Measurements from ENCODE around the gene FOXRED2. TPM values are rescaled to one million over a fixed set of nuclear protein-coding genes. Genes with fewer than 3 reads are reported as not detected.

The FOXRED2 gene
- total RNA-seq, 2 donors from 2014 or later = 6.8 to 13.8 TPM

DNA sequence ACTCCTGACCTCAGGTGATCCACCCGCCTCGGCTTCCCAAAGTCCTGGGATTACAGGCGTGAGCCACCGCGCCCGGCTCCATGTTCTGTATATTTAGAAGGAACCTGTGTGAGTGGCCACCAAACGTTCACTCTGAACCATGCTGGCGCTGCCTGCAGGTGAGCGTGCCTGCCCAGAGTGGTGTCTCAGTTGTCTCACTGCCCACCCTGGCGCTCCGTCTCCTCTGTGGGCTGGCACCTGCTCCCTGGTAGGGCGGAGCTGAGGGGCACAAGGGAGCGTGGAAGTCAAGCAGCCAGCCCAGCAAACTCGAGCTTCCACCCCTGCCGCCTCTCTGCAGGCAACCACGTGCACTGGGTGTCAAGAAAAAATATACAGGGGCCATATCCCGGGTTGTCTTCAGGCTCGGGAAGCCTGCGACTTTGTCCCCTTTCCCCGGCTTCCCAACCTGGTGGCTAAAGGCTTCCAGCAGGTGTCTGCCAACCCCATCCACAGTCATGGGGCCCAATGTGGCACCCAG, 42.1 kb downstream of the FOXRED2 start:
- Histone ChIP-seq H3K4me1 (ENCODE audit: control insufficient read depth in 1 of 2, low read depth in 2 of 2) (peaks cover 66 to 88% of the 10 kb centered on the region in 2 donors), H3K9me3 (no peaks in the 10 kb centered on the region), H3K4me3 (no peak overlapping the region), H3K36me3 (no peaks in the 10 kb centered on the region), H3K27ac (peak overlapping the region; percentile 95 to 98), H3K27me3 (replicated peaks; ENCODE audit: insufficient read depth) (no peaks in the 10 kb centered on the region)
- ATAC-seq (ENCODE audit: insufficient number of reproducible peaks, low FRiP score, low read depth) (no peak), DNase-seq (ENCODE audit: low spot score) (no peak)
- TF ChIP-seq, protein P1, sequence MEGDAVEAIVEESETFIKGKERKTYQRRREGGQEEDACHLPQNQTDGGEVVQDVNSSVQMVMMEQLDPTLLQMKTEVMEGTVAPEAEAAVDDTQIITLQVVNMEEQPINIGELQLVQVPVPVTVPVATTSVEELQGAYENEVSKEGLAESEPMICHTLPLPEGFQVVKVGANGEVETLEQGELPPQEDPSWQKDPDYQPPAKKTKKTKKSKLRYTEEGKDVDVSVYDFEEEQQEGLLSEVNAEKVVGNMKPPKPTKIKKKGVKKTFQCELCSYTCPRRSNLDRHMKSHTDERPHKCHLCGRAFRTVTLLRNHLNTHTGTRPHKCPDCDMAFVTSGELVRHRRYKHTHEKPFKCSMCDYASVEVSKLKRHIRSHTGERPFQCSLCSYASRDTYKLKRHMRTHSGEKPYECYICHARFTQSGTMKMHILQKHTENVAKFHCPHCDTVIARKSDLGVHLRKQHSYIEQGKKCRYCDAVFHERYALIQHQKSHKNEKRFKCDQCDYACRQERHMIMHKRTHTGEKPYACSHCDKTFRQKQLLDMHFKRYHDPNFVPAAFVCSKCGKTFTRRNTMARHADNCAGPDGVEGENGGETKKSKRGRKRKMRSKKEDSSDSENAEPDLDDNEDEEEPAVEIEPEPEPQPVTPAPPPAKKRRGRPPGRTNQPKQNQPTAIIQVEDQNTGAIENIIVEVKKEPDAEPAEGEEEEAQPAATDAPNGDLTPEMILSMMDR (IDR thresholded peaks at IDR 0.05) = no peak

DNA sequence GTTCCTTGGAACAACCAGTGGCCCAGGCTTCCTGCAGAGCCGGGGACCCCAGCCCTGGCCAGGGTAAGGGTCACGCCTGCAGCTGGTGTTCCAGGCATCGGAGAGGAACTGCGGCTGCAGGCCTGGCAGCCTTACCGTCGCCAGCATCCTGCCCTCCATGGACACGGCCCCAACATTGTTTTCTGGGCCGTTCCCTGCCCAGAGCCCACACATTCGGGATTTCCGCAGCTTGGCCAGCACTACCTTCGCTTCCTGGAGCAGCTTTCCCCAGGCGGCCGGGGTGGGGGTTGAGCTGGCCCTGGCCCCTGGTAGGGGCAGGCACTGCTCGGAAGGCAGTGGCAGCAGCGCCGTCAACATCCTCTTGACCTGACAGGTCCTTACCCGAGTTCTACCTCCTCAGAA, 43.1 kb downstream of the FOXRED2 start:
- ATAC-seq (ENCODE audit: insufficient number of reproducible peaks, low FRiP score, low read depth) = peak; percentile 9

DNA sequence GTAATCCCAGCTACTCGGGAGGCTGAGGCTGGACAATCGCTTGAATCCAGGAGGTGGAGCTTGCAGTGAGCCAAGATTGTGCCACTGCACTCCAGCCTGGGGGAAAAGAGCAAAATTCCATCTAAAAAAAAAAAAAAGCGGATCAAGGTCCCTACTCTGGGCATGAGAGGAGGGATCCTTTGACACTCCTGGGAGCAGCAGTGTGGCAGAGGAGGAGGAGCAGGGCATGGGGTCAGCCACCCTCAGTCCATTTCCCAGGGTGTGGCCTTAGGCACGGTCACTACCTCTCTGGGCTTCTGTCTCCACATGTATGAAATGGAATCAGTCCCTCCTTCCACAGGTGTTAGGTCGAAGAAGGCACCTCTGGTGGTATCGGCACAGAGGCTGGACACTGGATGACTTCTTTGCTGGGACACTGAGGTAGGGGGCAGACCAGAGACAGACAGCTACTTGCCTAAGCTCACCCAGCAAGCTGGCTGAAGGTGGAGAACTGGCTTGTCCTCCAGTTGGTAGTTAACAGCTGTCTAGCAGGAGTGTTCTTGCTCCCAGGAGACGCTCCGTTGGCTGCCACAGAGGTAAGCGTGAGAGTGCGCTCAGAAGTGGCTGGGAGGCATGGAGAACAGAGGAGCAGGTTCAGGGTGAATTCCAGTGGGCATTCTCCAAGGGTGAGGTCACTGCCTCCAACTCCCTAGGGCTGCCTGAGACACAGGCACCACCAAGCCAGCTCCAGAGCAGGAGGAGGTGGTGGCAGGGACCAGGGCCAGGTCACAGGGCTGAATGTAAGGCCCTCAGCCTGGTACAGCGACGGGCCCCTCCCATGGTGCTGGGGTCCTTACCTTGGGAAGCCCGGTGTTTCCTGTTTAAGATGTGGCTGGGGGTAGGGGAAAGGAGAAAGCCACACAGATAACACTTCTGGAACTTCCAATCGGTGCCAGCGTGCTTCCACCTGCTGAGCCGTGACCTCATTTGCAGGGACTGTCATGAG, 44.9 kb downstream of the FOXRED2 start:
- Histone ChIP-seq H3K27ac (peak overlapping the region; percentile 95 to 98), H3K9me3 (no peaks in the 10 kb centered on the region), H3K27me3 (replicated peaks; ENCODE audit: insufficient read depth) (no peaks in the 10 kb centered on the region), H3K4me3 (no peak overlapping the region), H3K4me1 (ENCODE audit: control insufficient read depth in 1 of 2, low read depth in 2 of 2) (peaks cover 51 to 79% of the 10 kb centered on the region in 2 donors), H3K36me3 (no peaks in the 10 kb centered on the region)
- TF ChIP-seq, protein P1 (IDR thresholded peaks at IDR 0.05) = no peak
- ATAC-seq (ENCODE audit: insufficient number of reproducible peaks, low FRiP score, low read depth) = peak; percentile 54
- peak; percentile 70 for DNase-seq (ENCODE audit: low spot score)

More for the DNA sequence above, 43.1 kb downstream of the FOXRED2 start:
- Histone ChIP-seq H3K4me1 (ENCODE audit: control insufficient read depth in 1 of 2, low read depth in 2 of 2) (peaks cover 60 to 79% of the 10 kb centered on the region in 2 donors), H3K27me3 (replicated peaks; ENCODE audit: insufficient read depth) (no peaks in the 10 kb centered on the region), H3K4me3 (no peak overlapping the region), H3K36me3 (no peaks in the 10 kb centered on the region), H3K9me3 (no peaks in the 10 kb centered on the region), H3K27ac (peak overlapping the region; percentile 95 to 98)
- no peak for DNase-seq (ENCODE audit: low spot score)
- TF ChIP-seq, protein P1 (IDR thresholded peaks at IDR 0.05) = no peak

DNA sequence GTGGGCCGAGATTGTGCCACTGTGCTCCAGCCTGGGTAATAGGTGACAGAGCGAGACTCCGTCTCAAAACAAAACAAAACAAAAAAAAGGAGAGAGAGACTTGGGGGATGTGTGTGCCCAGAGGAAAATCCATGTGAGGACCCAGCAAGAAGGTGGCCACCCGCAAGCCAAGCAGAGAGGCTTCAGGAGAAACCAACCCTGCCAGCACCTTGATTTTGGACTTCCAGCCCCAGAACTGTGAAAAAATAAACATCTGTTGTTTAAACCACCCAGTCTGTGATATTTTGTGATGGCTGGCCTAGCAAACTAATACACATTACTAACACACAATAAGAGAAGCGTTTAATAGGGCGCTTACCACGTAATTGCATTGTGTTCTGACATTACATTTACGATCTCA, 46.6 kb downstream of the FOXRED2 start:
- DNase-seq (ENCODE audit: low spot score) = no peak

More for the DNA sequence above, 46.6 kb downstream of the FOXRED2 start:
- TF ChIP-seq, protein P1 (IDR thresholded peaks at IDR 0.05) = no peak
- Histone ChIP-seq H3K27me3 (replicated peaks; ENCODE audit: insufficient read depth) (no peaks in the 10 kb centered on the region), H3K4me3 (no peak overlapping the region), H3K36me3 (no peaks in the 10 kb centered on the region), H3K9me3 (no peaks in the 10 kb centered on the region), H3K27ac (peak overlapping the region; percentile 95 to 96), H3K4me1 (ENCODE audit: control insufficient read depth in 1 of 2, low read depth in 2 of 2) (peaks cover 42 to 78% of the 10 kb centered on the region in 2 donors)
- no peak for ATAC-seq (ENCODE audit: insufficient number of reproducible peaks, low FRiP score, low read depth)
